ENCODE data around the gene LDLRAD4.

Gene LDLRAD4

DNA sequence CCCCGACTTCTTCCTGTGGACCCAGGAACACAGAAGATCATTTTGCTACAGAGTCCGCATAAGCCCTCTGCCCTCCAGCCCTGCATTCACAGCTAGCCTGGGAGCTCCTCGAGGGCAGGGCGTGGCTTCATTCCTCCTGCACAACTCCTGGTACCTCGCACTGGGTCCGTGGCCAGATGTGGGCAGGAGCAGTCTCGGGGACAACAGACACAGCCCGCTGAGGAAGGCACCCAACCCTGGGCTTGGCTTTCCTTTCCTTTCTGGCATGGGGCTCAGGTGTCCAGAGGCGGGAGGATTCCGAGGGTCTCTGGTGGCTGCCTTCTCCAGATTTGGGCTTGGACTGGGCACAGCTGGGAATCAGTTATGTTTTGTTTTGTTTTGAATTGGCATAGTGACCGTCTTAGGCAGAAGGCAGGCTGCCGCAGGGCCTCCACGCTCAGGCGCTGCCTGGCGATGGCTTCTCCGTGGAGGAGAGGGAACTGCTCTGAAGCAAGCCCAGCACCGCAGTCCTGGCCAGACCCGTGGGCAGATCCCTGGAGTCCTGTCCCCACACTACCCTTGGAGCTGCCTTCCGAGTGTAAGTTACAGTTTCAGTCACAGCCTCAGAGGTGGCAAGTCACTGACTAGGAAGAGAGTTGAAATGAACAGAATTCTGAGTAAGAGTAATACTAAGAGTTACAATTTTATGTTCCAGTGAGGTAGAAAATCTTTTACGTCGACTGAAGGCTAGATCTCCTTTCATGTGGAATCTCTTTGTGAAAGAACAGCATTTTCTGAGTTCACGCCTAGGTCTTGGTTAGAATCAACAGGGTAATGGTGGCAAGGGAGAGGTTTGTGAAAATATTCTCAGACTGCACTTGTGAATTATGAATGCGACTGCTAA, 47.9 kb downstream of the LDLRAD4 start:
- Histone ChIP-seq H2BK5ac (ENCODE audit: low read length) (no peak overlapping the region), H3K4me1 (ENCODE audit: control insufficient read depth in 2 of 2, insufficient read depth in 1 of 2, low read depth in 1 of 2, low read length in 2 of 2) (peaks cover 0 to 5% of the 10 kb centered on the region in 2 donors), H3K36me3 (replicated peaks in 1 of 2; ENCODE audit: control insufficient read depth in 2 of 2, insufficient read depth in 2 of 2, low read length in 2 of 2) (no peaks in the 10 kb centered on the region), H3K4ac (ENCODE audit: low read length) (no peak overlapping the region), H4K8ac (ENCODE audit: low read depth, low read length) (no peak overlapping the region), H3K4me3 (ENCODE audit: low read length in 2 of 2) (no peak overlapping the region), H2BK120ac (ENCODE audit: low read depth, low read length) (no peak overlapping the region), H2BK12ac (ENCODE audit: low read length) (peak overlapping the region; percentile 5), H3K9me3 (replicated peaks in 1 of 2; ENCODE audit: control insufficient read depth in 2 of 2, insufficient read depth in 1 of 2, low read depth in 1 of 2, low read length in 2 of 2) (no peaks in the 10 kb centered on the region), H3K14ac (ENCODE audit: low read length) (no peak overlapping the region), H4K91ac (ENCODE audit: low read depth, low read length, poor library complexity) (no peak overlapping the region), H2AFZ (ENCODE audit: low read length) (no peak overlapping the region), H3K27me3 (ENCODE audit: control insufficient read depth in 3 of 3, insufficient read depth in 3 of 3, low read depth in 1 of 3, low read length in 3 of 3) (no peaks in the 10 kb centered on the region), H3K9ac (ENCODE audit: low read depth, low read length, poor library complexity) (no peak overlapping the region), H2AK5ac (ENCODE audit: low read depth, low read length) (peak overlapping the region; percentile 65), H3K23ac (ENCODE audit: low read depth, low read length, poor library complexity) (no peak overlapping the region), H3K79me1 (ENCODE audit: low read depth, low read length) (no peaks in the 10 kb centered on the region), H2BK15ac (ENCODE audit: low read length) (no peak overlapping the region), H3K18ac (ENCODE audit: low read length) (peak overlapping the region; percentile 73), H3K27ac (replicated peaks; ENCODE audit: low read length) (no peak overlapping the region), H3K4me2 (ENCODE audit: insufficient read depth, low read length, poor library complexity, severe bottlenecking) (no peak overlapping the region)
- no peak for DNase-seq (ENCODE audit: low spot score)
- WGBS, 2 donors (ENCODE audit: extremely low coverage in 2 of 2, insufficient read length in 2 of 2, insufficient replicate concordance in 1 of 2), result no CpG with 5 or more reads among the region's 23 CpGs

DNA sequence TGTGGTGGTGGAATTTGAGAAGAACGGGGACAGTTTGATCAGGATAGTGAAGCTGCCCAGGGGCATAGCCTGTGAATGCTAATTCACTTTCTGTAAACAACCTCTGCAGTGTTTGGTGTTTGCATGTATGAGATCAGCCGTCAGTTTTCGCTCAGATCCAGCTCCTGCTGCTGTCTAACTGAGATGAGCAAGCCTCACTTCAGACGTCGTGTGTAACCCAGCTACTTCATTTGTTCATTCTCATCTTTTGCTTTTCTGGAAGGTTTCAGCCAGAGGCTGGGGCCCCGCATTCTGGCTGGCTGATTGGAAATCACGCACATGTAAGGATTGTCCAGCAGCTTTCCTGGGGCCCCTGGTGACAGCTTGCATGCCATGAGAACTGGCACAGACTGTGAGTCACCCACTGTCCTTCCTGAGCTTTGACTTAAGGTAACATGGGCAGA, 48.9 kb downstream of the LDLRAD4 start:
- H3K79me1 ChIP-seq (ENCODE audit: low read depth, low read length), result no peaks in the 10 kb centered on the region
- no peak for DNase-seq (ENCODE audit: low spot score)

DNA sequence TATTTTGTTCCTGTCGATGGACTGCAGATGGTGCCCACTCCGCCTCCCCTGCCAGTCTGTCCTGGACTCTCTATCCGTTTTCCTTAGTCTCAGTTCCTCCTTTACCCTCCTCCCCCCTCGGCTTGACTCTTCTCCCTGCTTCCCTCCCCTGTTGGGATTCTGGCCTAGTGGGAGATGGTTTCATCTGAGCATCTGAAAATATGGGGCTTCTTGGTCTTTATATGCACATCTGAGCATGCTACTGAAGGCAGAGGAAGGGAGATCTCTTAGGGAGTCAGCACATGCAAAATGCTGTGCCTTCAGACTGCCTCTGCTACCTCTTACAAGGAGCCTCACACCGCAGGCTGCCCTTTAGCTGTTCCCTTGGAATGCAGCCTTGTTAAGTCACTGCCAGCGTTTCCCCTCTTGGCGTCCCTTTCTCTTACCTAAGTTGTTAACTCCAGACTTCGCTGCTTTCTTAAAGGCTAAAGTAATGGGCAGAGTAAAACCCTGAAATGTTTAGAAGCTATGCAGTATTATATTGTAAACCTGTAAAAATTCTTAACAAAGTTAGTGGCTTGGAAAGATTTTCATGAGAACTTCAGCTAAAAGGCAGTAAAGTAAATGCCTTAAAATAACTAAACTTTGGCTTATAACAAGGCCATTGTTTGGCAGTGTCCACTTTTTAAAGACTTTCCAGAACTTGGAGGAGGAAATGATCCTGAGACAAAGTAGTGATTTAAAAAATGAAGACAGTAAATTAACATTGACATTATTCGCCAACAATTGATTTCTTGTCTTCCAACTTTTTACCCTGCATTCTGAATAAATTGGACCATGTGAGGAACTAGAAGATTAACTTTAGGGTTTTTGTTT, 49.8 kb downstream of the LDLRAD4 start:
- H2AFZ ChIP-seq (ENCODE audit: low read length), result peak overlapping the region; percentile 45
- H3K27ac ChIP-seq (replicated peaks; ENCODE audit: low read length), result no peak overlapping the region
- H2BK12ac ChIP-seq (ENCODE audit: low read length), result no peak overlapping the region
- no CpG with 5 or more reads among the region's 9 CpGs for WGBS, 2 donors (ENCODE audit: extremely low coverage in 2 of 2, insufficient read length in 2 of 2, insufficient replicate concordance in 1 of 2)
- no peak overlapping the region for H3K14ac ChIP-seq (ENCODE audit: low read length)
- no peak overlapping the region for H2BK120ac ChIP-seq (ENCODE audit: low read depth, low read length)
- peak; percentile 44 for DNase-seq (ENCODE audit: low spot score)
- no peak overlapping the region for H4K8ac ChIP-seq (ENCODE audit: low read depth, low read length)
- no peak overlapping the region for H3K4me2 ChIP-seq (ENCODE audit: insufficient read depth, low read length, poor library complexity, severe bottlenecking)
- no peak overlapping the region for H3K9ac ChIP-seq (ENCODE audit: low read depth, low read length, poor library complexity)
- no peak overlapping the region for H2BK5ac ChIP-seq (ENCODE audit: low read length)
- no peaks in the 10 kb centered on the region for H3K27me3 ChIP-seq (ENCODE audit: control insufficient read depth in 3 of 3, insufficient read depth in 3 of 3, low read depth in 1 of 3, low read length in 3 of 3)
- peak overlapping the region; percentile 7 for H3K18ac ChIP-seq (ENCODE audit: low read length)
- H3K9me3 ChIP-seq (replicated peaks in 1 of 2; ENCODE audit: control insufficient read depth in 2 of 2, insufficient read depth in 1 of 2, low read depth in 1 of 2, low read length in 2 of 2), result no peaks in the 10 kb centered on the region
- H3K36me3 ChIP-seq (replicated peaks in 1 of 2; ENCODE audit: control insufficient read depth in 2 of 2, insufficient read depth in 2 of 2, low read length in 2 of 2), result no peaks in the 10 kb centered on the region
- peaks cover 0 to 5% of the 10 kb centered on the region in 2 donors for H3K4me1 ChIP-seq (ENCODE audit: control insufficient read depth in 2 of 2, insufficient read depth in 1 of 2, low read depth in 1 of 2, low read length in 2 of 2)
- H2AK5ac ChIP-seq (ENCODE audit: low read depth, low read length), result no peak overlapping the region
- no peak overlapping the region for H3K23ac ChIP-seq (ENCODE audit: low read depth, low read length, poor library complexity)
- H3K4me3 ChIP-seq (ENCODE audit: low read length in 2 of 2), result no peak overlapping the region
- no peak overlapping the region for H3K4ac ChIP-seq (ENCODE audit: low read length)
- no peaks in the 10 kb centered on the region for H3K79me1 ChIP-seq (ENCODE audit: low read depth, low read length)
- H4K91ac ChIP-seq (ENCODE audit: low read depth, low read length, poor library complexity), result no peak overlapping the region
- no peak overlapping the region for H2BK15ac ChIP-seq (ENCODE audit: low read length)

More for the DNA sequence above, 48.9 kb downstream of the LDLRAD4 start:
- Histone ChIP-seq H2BK5ac (ENCODE audit: low read length) (no peak overlapping the region), H3K27ac (replicated peaks; ENCODE audit: low read length) (no peak overlapping the region), H3K36me3 (replicated peaks in 1 of 2; ENCODE audit: control insufficient read depth in 2 of 2, insufficient read depth in 2 of 2, low read length in 2 of 2) (no peaks in the 10 kb centered on the region), H4K91ac (ENCODE audit: low read depth, low read length, poor library complexity) (no peak overlapping the region), H3K4me3 (ENCODE audit: low read length in 2 of 2) (no peak overlapping the region), H3K23ac (ENCODE audit: low read depth, low read length, poor library complexity) (no peak overlapping the region), H3K9me3 (replicated peaks in 1 of 2; ENCODE audit: control insufficient read depth in 2 of 2, insufficient read depth in 1 of 2, low read depth in 1 of 2, low read length in 2 of 2) (no peaks in the 10 kb centered on the region), H2BK12ac (ENCODE audit: low read length) (no peak overlapping the region), H4K8ac (ENCODE audit: low read depth, low read length) (no peak overlapping the region), H3K14ac (ENCODE audit: low read length) (no peak overlapping the region), H3K27me3 (ENCODE audit: control insufficient read depth in 3 of 3, insufficient read depth in 3 of 3, low read depth in 1 of 3, low read length in 3 of 3) (no peaks in the 10 kb centered on the region), H3K18ac (ENCODE audit: low read length) (peak overlapping the region; percentile 25), H2AFZ (ENCODE audit: low read length) (no peak overlapping the region), H2BK15ac (ENCODE audit: low read length) (no peak overlapping the region), H3K4ac (ENCODE audit: low read length) (no peak overlapping the region), H3K9ac (ENCODE audit: low read depth, low read length, poor library complexity) (no peak overlapping the region), H3K4me2 (ENCODE audit: insufficient read depth, low read length, poor library complexity, severe bottlenecking) (no peak overlapping the region), H3K4me1 (ENCODE audit: control insufficient read depth in 2 of 2, insufficient read depth in 1 of 2, low read depth in 1 of 2, low read length in 2 of 2) (peaks cover 0 to 5% of the 10 kb centered on the region in 2 donors), H2BK120ac (ENCODE audit: low read depth, low read length) (no peak overlapping the region), H2AK5ac (ENCODE audit: low read depth, low read length) (no peak overlapping the region)
- WGBS, 2 donors (ENCODE audit: extremely low coverage in 2 of 2, insufficient read length in 2 of 2, insufficient replicate concordance in 1 of 2), result no CpG with 5 or more reads among the region's 7 CpGs

DNA sequence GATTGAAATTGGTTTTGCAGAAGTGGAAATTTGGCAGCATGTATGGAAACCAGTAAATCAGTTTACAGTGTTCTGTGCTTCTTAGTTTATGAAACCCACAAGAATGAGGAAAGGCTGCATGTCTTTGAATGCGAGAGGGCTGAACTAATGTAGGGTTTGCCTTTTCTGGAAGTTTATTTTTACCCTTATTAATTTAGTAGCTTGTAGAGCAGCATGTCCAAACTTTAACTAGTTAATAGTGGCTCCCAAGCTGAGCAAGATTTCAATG, 50.4 kb downstream of the LDLRAD4 start:
- Histone ChIP-seq H3K4ac (ENCODE audit: low read length) (no peak overlapping the region), H3K79me1 (ENCODE audit: low read depth, low read length) (no peaks in the 10 kb centered on the region), H3K27ac (replicated peaks; ENCODE audit: low read length) (no peak overlapping the region), H2AK5ac (ENCODE audit: low read depth, low read length) (no peak overlapping the region), H2BK5ac (ENCODE audit: low read length) (no peak overlapping the region), H3K4me1 (ENCODE audit: control insufficient read depth in 2 of 2, insufficient read depth in 1 of 2, low read depth in 1 of 2, low read length in 2 of 2) (peaks cover 0 to 5% of the 10 kb centered on the region in 2 donors), H3K9me3 (replicated peaks in 1 of 2; ENCODE audit: control insufficient read depth in 2 of 2, insufficient read depth in 1 of 2, low read depth in 1 of 2, low read length in 2 of 2) (no peaks in the 10 kb centered on the region), H3K27me3 (ENCODE audit: control insufficient read depth in 3 of 3, insufficient read depth in 3 of 3, low read depth in 1 of 3, low read length in 3 of 3) (no peaks in the 10 kb centered on the region), H2BK15ac (ENCODE audit: low read length) (no peak overlapping the region), H4K91ac (ENCODE audit: low read depth, low read length, poor library complexity) (no peak overlapping the region), H3K9ac (ENCODE audit: low read depth, low read length, poor library complexity) (no peak overlapping the region), H3K4me2 (ENCODE audit: insufficient read depth, low read length, poor library complexity, severe bottlenecking) (no peak overlapping the region), H3K4me3 (ENCODE audit: low read length in 2 of 2) (no peak overlapping the region), H2BK12ac (ENCODE audit: low read length) (no peak overlapping the region), H3K14ac (ENCODE audit: low read length) (no peak overlapping the region), H3K18ac (ENCODE audit: low read length) (no peak overlapping the region), H2BK120ac (ENCODE audit: low read depth, low read length) (no peak overlapping the region), H4K8ac (ENCODE audit: low read depth, low read length) (no peak overlapping the region), H2AFZ (ENCODE audit: low read length) (no peak overlapping the region), H3K23ac (ENCODE audit: low read depth, low read length, poor library complexity) (no peak overlapping the region), H3K36me3 (replicated peaks in 1 of 2; ENCODE audit: control insufficient read depth in 2 of 2, insufficient read depth in 2 of 2, low read length in 2 of 2) (no peaks in the 10 kb centered on the region)
- DNase-seq (ENCODE audit: low spot score), result no peak
- WGBS, 2 donors (ENCODE audit: extremely low coverage in 2 of 2, insufficient read length in 2 of 2, insufficient replicate concordance in 1 of 2), result no CpG with 5 or more reads among the region's 1 CpG
